Mesenchymal stem cell (in vitro differentiated cells and primary cell): ENCODE data around the gene GALNT10.

Experiments used
- DNase-seq: peaks from one replicate; pipeline ENCODE4 v3.0.0-alpha.2; 2013
- H2AFZ ChIP-seq: one replicate; pipeline ENCODE4 v1.6.1; 2013; ENCODE audit warnings: low read depth, mild to moderate bottlenecking, control low read depth, inconsistent platforms, low read length, moderate library complexity
- H2AK5ac ChIP-seq: 2 replicates; pipeline ENCODE4 v1.6.1; 2013; ENCODE audit warnings: low read length, moderate library complexity, mild to moderate bottlenecking, inconsistent platforms; ENCODE audit not compliant: severe bottlenecking
- H2BK120ac ChIP-seq: one replicate; pipeline ENCODE4 v1.6.1; 2013; ENCODE audit warnings: low read depth, mild to moderate bottlenecking, inconsistent platforms, low read length, moderate library complexity
- H2BK12ac ChIP-seq, 2 experiments: one replicate each; pipeline ENCODE4 v1.6.1; 2013; ENCODE audit warnings: inconsistent platforms in 2 of 2, low read length in 2 of 2, mild to moderate bottlenecking in 2 of 2, moderate library complexity in 2 of 2, control low read depth in 1 of 2
- H2BK15ac ChIP-seq: one replicate; pipeline ENCODE4 v1.6.1; 2013; ENCODE audit warnings: mild to moderate bottlenecking, low read depth, inconsistent platforms; ENCODE audit not compliant: poor library complexity, severe bottlenecking
- H2BK5ac ChIP-seq: 2 replicates; pipeline ENCODE4 v1.6.1; 2013; ENCODE audit warnings: low read depth, mild to moderate bottlenecking, low read length, control low read depth, inconsistent platforms; ENCODE audit not compliant: poor library complexity, severe bottlenecking
- H3K14ac ChIP-seq, 2 experiments: one replicate each; pipeline ENCODE4 v1.6.1; 2013; ENCODE audit warnings: inconsistent platforms in 2 of 2, low read length in 2 of 2, control low read depth in 1 of 2, mild to moderate bottlenecking in 1 of 2, moderate library complexity in 1 of 2
- H3K18ac ChIP-seq, 2 experiments: one replicate each; pipeline ENCODE4 v1.6.1; 2013; ENCODE audit warnings: inconsistent platforms in 2 of 2, low read length in 2 of 2, control low read depth in 1 of 2, low read depth in 1 of 2, mild to moderate bottlenecking in 1 of 2
- H3K23ac ChIP-seq, 2 experiments: one replicate each; pipeline ENCODE4 v1.6.1; 2013; ENCODE audit warnings: inconsistent platforms in 2 of 2, low read length in 2 of 2, mild to moderate bottlenecking in 2 of 2, moderate library complexity in 2 of 2, control low read depth in 1 of 2
- H3K27ac ChIP-seq: 2 replicates; pipeline ENCODE4 v1.5.1; 2013; ENCODE audit warnings: mild to moderate bottlenecking, moderate library complexity, low read length, control low read depth, inconsistent platforms; ENCODE audit not compliant: poor library complexity, severe bottlenecking
- H3K27me3 ChIP-seq, 2 experiments: 2 replicates each; pipeline versions ENCODE4 v1.6.1 to v1.7.0; 2013; ENCODE audit warnings: low read length in 2 of 2, mild to moderate bottlenecking in 2 of 2, moderate library complexity in 2 of 2, control low read depth in 1 of 2, inconsistent platforms in 1 of 2; ENCODE audit not compliant: control insufficient read depth in 1 of 2, insufficient read depth in 1 of 2
- H3K36me3 ChIP-seq, 2 experiments: 2 replicates each; pipeline versions ENCODE4 v1.6.1 to v1.7.0; 2013; ENCODE audit warnings: low read length in 2 of 2, control low read depth in 1 of 2, inconsistent platforms in 1 of 2, low read depth in 1 of 2, mild to moderate bottlenecking in 1 of 2; ENCODE audit not compliant: insufficient read depth in 2 of 2, control insufficient read depth in 1 of 2
- H3K4ac ChIP-seq, 2 experiments: one replicate each; pipeline ENCODE4 v1.6.1; 2013; ENCODE audit warnings: inconsistent platforms in 2 of 2, low read length in 2 of 2, mild to moderate bottlenecking in 2 of 2, moderate library complexity in 2 of 2, control low read depth in 1 of 2, low read depth in 1 of 2
- H3K4me1 ChIP-seq: 2 replicates; pipeline ENCODE4 v1.6.1; 2013; ENCODE audit warnings: low read depth, low read length, control low read depth; ENCODE audit not compliant: control insufficient read depth, insufficient read depth
- H3K4me2 ChIP-seq: 2 replicates; pipeline ENCODE4 v1.6.1; 2013; ENCODE audit warnings: low read length, mild to moderate bottlenecking, inconsistent platforms; ENCODE audit not compliant: poor library complexity, severe bottlenecking
- H3K4me3 ChIP-seq, 2 experiments: 2 replicates each; pipeline versions ENCODE4 v1.5.1 to v1.7.0; 2013; ENCODE audit warnings: low read length in 2 of 2, mild to moderate bottlenecking in 2 of 2, control low read depth in 1 of 2, low read depth in 1 of 2; ENCODE audit not compliant: insufficient read depth in 1 of 2
- H3K79me1 ChIP-seq: replicated peaks from 2 replicates; pipeline ENCODE4 v1.6.1; 2013; ENCODE audit warnings: mild to moderate bottlenecking, control low read depth, low read length, inconsistent platforms; ENCODE audit not compliant: poor library complexity, severe bottlenecking
- H3K9ac ChIP-seq: 2 replicates; pipeline ENCODE4 v1.7.0; 2013; ENCODE audit warnings: mild to moderate bottlenecking, low read length, moderate library complexity
- H3K9me3 ChIP-seq: 2 replicates; pipeline ENCODE4 v1.7.0; 2013; ENCODE audit warnings: mild to moderate bottlenecking, low read length; ENCODE audit not compliant: control insufficient read depth
- H4K8ac ChIP-seq: one replicate; pipeline ENCODE4 v1.6.1; 2013; ENCODE audit warnings: inconsistent platforms, mild to moderate bottlenecking, low read length, moderate library complexity
- H4K91ac ChIP-seq: one replicate; pipeline ENCODE4 v1.6.1; 2013; ENCODE audit warnings: mild to moderate bottlenecking, low read length, inconsistent platforms
- WGBS: methylation state at CpG from one replicate; pipeline ENCODE4 v1.1.7; 2013; ENCODE audit warnings: mixed read lengths; 5-methylcytosine and 5-hydroxymethylcytosine counted together

Gene GALNT10

GRCh38 chr5:154288145-154288544 is 97.6 kb downstream of the GALNT10 start:
- 82% methylated on average over 1 of the region's 2 CpGs for WGBS
- H3K4me2 ChIP-seq, result no peak overlapping the region
- H3K14ac ChIP-seq, result no peak overlapping the region
- H3K18ac ChIP-seq, result no peak overlapping the region
- H2BK5ac ChIP-seq, result no peak overlapping the region
- no peak overlapping the region for H2BK12ac ChIP-seq
- peaks cover 9% of the 10 kb centered on the region for H3K4me1 ChIP-seq
- no peaks in the 10 kb centered on the region for H3K36me3 ChIP-seq
- H2BK120ac ChIP-seq, result no peak overlapping the region
- no peak overlapping the region for H3K23ac ChIP-seq
- DNase-seq, result peak; percentile 50
- no peak overlapping the region for H4K91ac ChIP-seq
- H3K27me3 ChIP-seq, result no peaks in the 10 kb centered on the region
- peaks cover 16% of the 10 kb centered on the region for H3K79me1 ChIP-seq
- H2AK5ac ChIP-seq, result no peak overlapping the region
- H2AFZ ChIP-seq, result no peak overlapping the region
- no peak overlapping the region for H4K8ac ChIP-seq
- peak overlapping the region; percentile 80 for H3K27ac ChIP-seq
- no peaks in the 10 kb centered on the region for H3K9me3 ChIP-seq
- H3K4ac ChIP-seq, result no peak overlapping the region
- H3K4me3 ChIP-seq, result no peak overlapping the region
- no peak overlapping the region for H2BK15ac ChIP-seq
- H3K9ac ChIP-seq, result peak overlapping the region; percentile 28

DNA sequence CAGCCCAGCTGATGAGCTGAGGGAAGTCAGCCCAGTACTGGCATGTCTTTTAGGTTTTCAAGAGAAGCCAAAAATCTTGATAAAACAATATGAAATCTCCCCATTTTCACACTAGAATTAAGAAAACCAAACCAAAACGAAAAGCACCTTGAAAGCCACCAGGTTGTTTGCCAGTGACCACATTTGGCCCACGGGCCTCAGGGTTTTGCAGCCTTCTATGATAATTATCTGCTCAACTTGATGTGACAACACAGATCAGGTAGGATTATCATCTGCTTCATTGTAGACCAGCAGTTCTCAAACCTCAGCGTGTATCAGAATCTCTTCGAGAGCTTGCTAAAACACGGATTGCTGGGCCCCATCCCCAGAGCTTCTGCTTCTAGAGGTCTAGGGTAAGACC is 101.4 kb downstream of the GALNT10 start:
- peaks cover 11 to 13% of the 10 kb centered on the region in 2 experiments for H3K36me3 ChIP-seq
- no peak for DNase-seq
- no peak overlapping the region for H3K27ac ChIP-seq
- no peak overlapping the region for H3K18ac ChIP-seq
- no peak overlapping the region for H2AK5ac ChIP-seq
- no peak overlapping the region for H2AFZ ChIP-seq
- H2BK15ac ChIP-seq, result no peak overlapping the region
- H2BK12ac ChIP-seq, result no peak overlapping the region
- H3K4ac ChIP-seq, result no peak overlapping the region
- H4K91ac ChIP-seq, result no peak overlapping the region
- H3K79me1 ChIP-seq, result peaks cover 27% of the 10 kb centered on the region
- no peak overlapping the region for H2BK120ac ChIP-seq
- no peaks in the 10 kb centered on the region for H3K27me3 ChIP-seq
- no peak overlapping the region for H3K23ac ChIP-seq
- no peak overlapping the region for H3K9ac ChIP-seq
- no peak overlapping the region for H3K4me2 ChIP-seq
- no peaks in the 10 kb centered on the region for H3K4me1 ChIP-seq
- WGBS, result 96% methylated on average over 5 of the region's 5 CpGs
- H2BK5ac ChIP-seq, result no peak overlapping the region
- no peaks in the 10 kb centered on the region for H3K9me3 ChIP-seq
- H4K8ac ChIP-seq, result no peak overlapping the region
- no peak overlapping the region for H3K14ac ChIP-seq
- H3K4me3 ChIP-seq, result no peak overlapping the region

- DNase-seq, result no peak
- no peak overlapping the region for H2AK5ac ChIP-seq
- no peak overlapping the region for H4K8ac ChIP-seq
- peaks cover 29% of the 10 kb centered on the region for H3K79me1 ChIP-seq
- no peak overlapping the region for H3K27ac ChIP-seq
- H3K27me3 ChIP-seq, result no peaks in the 10 kb centered on the region
- no peaks in the 10 kb centered on the region for H3K4me1 ChIP-seq
- H2BK5ac ChIP-seq, result no peak overlapping the region
- H3K4me2 ChIP-seq, result no peak overlapping the region
- no peak overlapping the region for H3K14ac ChIP-seq
- WGBS, result no CpG with 5 or more reads among the region's 1 CpG
- H3K36me3 ChIP-seq, result peaks cover 14 to 26% of the 10 kb centered on the region in 2 experiments
- H2AFZ ChIP-seq, result no peak overlapping the region
- no peak overlapping the region for H3K4me3 ChIP-seq
- H4K91ac ChIP-seq, result no peak overlapping the region
- no peak overlapping the region for H2BK12ac ChIP-seq
- H2BK15ac ChIP-seq, result no peak overlapping the region
- H3K4ac ChIP-seq, result no peak overlapping the region
- H3K9ac ChIP-seq, result no peak overlapping the region
- H3K18ac ChIP-seq, result no peak overlapping the region
- H3K9me3 ChIP-seq, result no peaks in the 10 kb centered on the region
- H2BK120ac ChIP-seq, result no peak overlapping the region
- H3K23ac ChIP-seq, result no peak overlapping the region
These were observed 102.7 kb downstream of the GALNT10 start for GRCh38 chr5:154293219-154293618.

DNA sequence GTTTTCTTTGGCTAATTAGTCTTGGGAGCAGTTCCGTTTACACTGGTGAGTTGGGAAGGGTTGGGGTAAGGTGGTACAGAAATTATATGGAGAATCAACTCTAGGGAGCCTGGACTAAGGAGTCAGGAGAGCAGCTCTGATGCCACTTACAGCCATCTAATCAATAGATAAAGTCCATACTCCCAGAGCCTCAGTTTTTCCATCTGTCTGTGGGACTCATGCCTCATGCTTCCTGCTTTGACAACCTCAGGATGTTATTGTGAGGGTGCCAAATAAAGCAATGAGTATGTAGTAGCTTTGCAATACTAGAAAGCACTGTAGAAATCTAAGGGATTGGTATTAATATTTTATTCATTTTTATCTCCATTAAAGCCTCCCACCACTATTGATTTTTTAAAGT is 105.0 kb downstream of the GALNT10 start:
- Histone ChIP-seq H2BK12ac (no peak overlapping the region), H4K8ac (no peak overlapping the region), H4K91ac (no peak overlapping the region), H3K23ac (no peak overlapping the region), H3K27me3 (no peaks in the 10 kb centered on the region), H3K9me3 (no peaks in the 10 kb centered on the region), H2BK15ac (no peak overlapping the region), H3K4me1 (no peaks in the 10 kb centered on the region), H2BK5ac (no peak overlapping the region), H3K14ac (no peak overlapping the region), H2BK120ac (no peak overlapping the region), H3K4me3 (no peak overlapping the region), H3K27ac (no peak overlapping the region), H3K4me2 (no peak overlapping the region), H3K18ac (no peak overlapping the region), H3K4ac (no peak overlapping the region), H3K9ac (no peak overlapping the region), H3K79me1 (peaks cover 31% of the 10 kb centered on the region), H3K36me3 (peaks cover 21 to 33% of the 10 kb centered on the region in 2 experiments), H2AK5ac (no peak overlapping the region), H2AFZ (no peak overlapping the region)
- no peak for DNase-seq
- WGBS, result 91% methylated on average over 1 of the region's 1 CpG
